Measurements from ENCODE around the gene CRY2. TPM values are rescaled to one million over a fixed set of nuclear protein-coding genes. Genes with fewer than 3 reads are reported as not detected.

Gene CRY2
- total and polyA plus RNA-seq, 8 donors: 26.6 to 42.3 (median 31.2) TPM

GRCh38 chr11:45801723-45802315 is 45.5 kb upstream of the CRY2 start:
- peaks cover 0 to 3% of the 10 kb centered on the region in 2 donors for H3K27me3 ChIP-seq
- TF ChIP-seq CTCF (IDR thresholded peaks at IDR 0.05): no peak
- intact Hi-C loops (cut with DNase I): no loop called here

GRCh38 chr11:45802531-45803317 is 44.6 kb upstream of the CRY2 start:
- H3K27ac ChIP-seq: no peak overlapping the region
- peaks cover 0 to 3% of the 10 kb centered on the region in 2 donors for H3K27me3 ChIP-seq
- DNase-seq: no peak
- intact Hi-C loops (cut with DNase I): no loop called here
- peaks cover 28 to 42% of the 10 kb centered on the region in 2 donors for H3K4me1 ChIP-seq
- ATAC-seq: no peak
- H3K9me3 ChIP-seq: no peaks in the 10 kb centered on the region
- no peak for TF ChIP-seq CTCF (IDR thresholded peaks at IDR 0.05)
- H3K4me3 ChIP-seq: no peak overlapping the region
- peaks cover 0 to under 1% of the 10 kb centered on the region in 2 donors for H3K36me3 ChIP-seq

More at GRCh38 chr11:45801723-45802315, 45.5 kb upstream of the CRY2 start:
- H3K27ac ChIP-seq: no peak overlapping the region
- H3K36me3 ChIP-seq: no peaks in the 10 kb centered on the region
- H3K4me3 ChIP-seq: no peak overlapping the region
- H3K4me1 ChIP-seq: peaks cover 20 to 33% of the 10 kb centered on the region in 2 donors
- no peaks in the 10 kb centered on the region for H3K9me3 ChIP-seq
- ATAC-seq (no peak), DNase-seq (no peak)

GRCh38 chr11:45803971-45804760 is 43.1 kb upstream of the CRY2 start:
- Histone ChIP-seq H3K4me1 (peaks cover 31 to 55% of the 10 kb centered on the region in 2 donors), H3K4me3 (peak overlapping the region; percentile 70 to 88), H3K36me3 (peaks cover 0 to 15% of the 10 kb centered on the region in 2 donors), H3K27me3 (peaks cover 0 to 3% of the 10 kb centered on the region in 2 donors), H3K27ac (peak overlapping the region; percentile 89 to 92), H3K9me3 (no peaks in the 10 kb centered on the region)
- DNase-seq (peak; percentile 49 to 97 (median 83)), ATAC-seq (peak; percentile 70)
- intact Hi-C loops (cut with DNase I): no loop called here
- TF ChIP-seq CTCF (IDR thresholded peaks at IDR 0.05): no peak

GRCh38 chr11:45804761-45805304 is 42.4 kb upstream of the CRY2 start, which contains the start of gene SLC35C1:
SLC35C1 (plus strand) TSS chr11:45805149; CDS start chr11:45805802, 653 bp downstream.
- peaks cover 28 to 56% of the 10 kb centered on the region in 2 donors for H3K4me1 ChIP-seq
- ATAC-seq: peak; percentile 97

More at GRCh38 chr11:45804761-45805304, 42.4 kb upstream of the CRY2 start, which contains the start of gene SLC35C1:
- intact Hi-C loops (cut with DNase I): no loop called here
- Histone ChIP-seq H3K27ac (peak within 1 kb of the TSS; percentile 89 to 92), H3K27me3 (peaks cover 0 to 3% of the 10 kb centered on the region in 2 donors), H3K4me3 (peak within 1 kb of the TSS; percentile 70 to 88), H3K9me3 (no peaks in the 10 kb centered on the region), H3K36me3 (peaks cover 0 to 22% of the 10 kb centered on the region in 2 donors)
- DNase-seq: peak; percentile 89 to 100 (median 97)
- peak; percentile 7 to 21 for TF ChIP-seq CTCF (IDR thresholded peaks at IDR 0.05)

Measured in left lung (tissue), 10 donors.